IPS DF 6.9 (cell line): ENCODE results near the gene DCAF15.
A peak's percentile ranks its signal among the peaks of the same experiment; 100 is the strongest.

Experiments used
- DNase-seq: peaks from one replicate; pipeline ENCODE4 v3.0.0-alpha.2; 2013; ENCODE audit warnings: low read depth, low spot score
- H3K27ac ChIP-seq: one replicate; pipeline ENCODE4 v1.5.1; 2013; ENCODE audit warnings: low read length, control low read depth
- H3K27me3 ChIP-seq: 2 replicates; pipeline ENCODE4 v1.6.1; 2013; ENCODE audit warnings: mild to moderate bottlenecking, low read length; ENCODE audit not compliant: control insufficient read depth, insufficient read depth
- H3K36me3 ChIP-seq: 2 replicates; pipeline ENCODE4 v1.6.1; 2013; ENCODE audit warnings: low read length; ENCODE audit not compliant: control insufficient read depth, insufficient read depth
- H3K4me1 ChIP-seq: 2 replicates; pipeline ENCODE4 v1.6.1; 2013; ENCODE audit warnings: low read length; ENCODE audit not compliant: control insufficient read depth, insufficient read depth
- H3K4me3 ChIP-seq: 2 replicates; pipeline ENCODE4 v1.5.1; 2013; ENCODE audit warnings: mild to moderate bottlenecking, low read length
- H3K9me3 ChIP-seq: 2 replicates; pipeline ENCODE4 v1.6.1; 2013; ENCODE audit warnings: low read length, inconsistent platforms; ENCODE audit not compliant: control insufficient read depth, insufficient read depth
- WGBS: extraction: QIAGEN DNeasy Blood & Tissue Kit; methylation state at CpG from one replicate; pipeline ENCODE4 v1.1.7; 2013; ENCODE audit warnings: mixed read lengths, missing lambda C conversion rate; ENCODE audit not compliant: insufficient read length, insufficient coverage; 5-methylcytosine and 5-hydroxymethylcytosine counted together

Gene DCAF15

DNA sequence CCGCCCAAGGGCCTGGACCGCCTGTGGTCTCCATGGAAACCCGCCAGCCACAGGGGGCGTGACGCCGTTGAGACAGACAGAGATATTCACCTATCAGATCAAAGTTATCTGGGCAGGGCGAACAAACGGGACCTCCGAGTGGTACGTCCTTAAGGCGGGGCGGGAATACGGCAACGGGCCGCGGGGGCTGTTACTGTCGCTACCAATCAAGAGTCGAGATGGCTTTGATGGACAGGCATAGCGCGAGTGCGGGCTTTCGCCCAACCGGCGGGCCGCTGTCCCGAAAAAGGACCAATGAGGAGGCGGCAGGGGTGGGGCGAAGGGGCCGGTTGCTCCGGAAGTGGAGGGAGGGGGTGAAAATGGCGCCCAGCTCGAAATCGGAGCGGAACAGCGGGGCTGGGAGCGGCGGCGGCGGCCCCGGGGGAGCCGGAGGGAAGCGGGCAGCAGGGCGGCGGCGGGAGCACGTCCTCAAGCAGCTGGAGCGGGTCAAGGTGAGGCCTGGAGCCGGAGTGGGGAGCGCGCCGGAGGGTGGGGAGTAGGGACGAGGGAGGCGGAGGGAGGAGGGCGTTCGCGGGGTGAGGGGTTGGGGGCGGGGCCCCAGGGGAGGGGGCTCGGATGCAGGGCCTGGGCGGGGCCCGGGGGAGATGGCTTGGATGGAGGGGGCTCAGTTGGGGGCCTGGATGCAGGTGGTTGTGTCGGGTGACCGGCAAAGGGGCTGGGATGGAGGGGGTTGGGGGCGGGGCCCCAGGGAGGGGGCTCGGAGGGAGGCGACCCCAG lies at the start of gene DCAF15:
DCAF15 (plus strand) TSS at position 356 of the 777 bp plus-strand sequence; CDS start at position 360, 4 bp downstream.
- Histone ChIP-seq H3K4me1 (peaks cover 3% of the 10 kb centered on the region; the same call in 1 of the 2 replicates), H3K4me3 (peak within 1 kb of the TSS; percentile 93), H3K27me3 (no peaks in the 10 kb centered on the region), H3K36me3 (peaks cover 22% of the 10 kb centered on the region), H3K9me3 (no peaks in the 10 kb centered on the region), H3K27ac (no peak within 1 kb of the TSS)
- DNase-seq, result peak; percentile 95
- WGBS, result no CpG with 5 or more reads among the region's 65 CpGs

DNA sequence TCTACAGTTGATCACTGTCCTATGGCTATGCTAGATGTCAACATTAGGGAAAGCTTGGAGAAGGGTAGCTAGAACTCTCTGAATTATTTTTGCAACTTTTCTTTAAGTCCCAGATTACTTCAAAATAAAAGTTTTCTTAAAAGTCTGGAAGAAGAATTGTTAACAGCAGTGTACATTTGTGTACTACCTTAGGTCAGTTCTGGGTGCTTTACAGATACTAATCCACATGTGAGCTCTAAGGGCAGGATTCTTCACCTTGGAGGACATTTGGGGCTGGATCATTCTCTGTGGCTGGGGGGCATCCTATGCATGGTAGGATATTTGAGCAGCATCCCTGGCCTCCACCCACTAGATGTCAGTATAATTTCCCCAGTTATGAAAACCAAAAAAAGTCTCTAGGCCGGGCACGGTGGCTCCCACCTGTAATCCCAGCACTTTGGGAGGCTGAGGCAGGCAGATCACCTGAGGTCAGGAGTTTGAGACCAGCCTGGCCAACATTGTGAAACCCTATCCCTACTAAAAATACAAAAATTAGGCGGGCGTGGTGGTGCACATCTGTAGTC lies 49.2 kb upstream of the DCAF15 start:
- H3K27ac ChIP-seq, result no peak overlapping the region
- no peaks in the 10 kb centered on the region for H3K27me3 ChIP-seq
- H3K4me3 ChIP-seq, result no peak overlapping the region
- no peak for DNase-seq
- H3K4me1 ChIP-seq, result no peaks in the 10 kb centered on the region
- no peaks in the 10 kb centered on the region for H3K9me3 ChIP-seq
- H3K36me3 ChIP-seq, result no peaks in the 10 kb centered on the region
- no CpG with 5 or more reads among the region's 4 CpGs for WGBS

DNA sequence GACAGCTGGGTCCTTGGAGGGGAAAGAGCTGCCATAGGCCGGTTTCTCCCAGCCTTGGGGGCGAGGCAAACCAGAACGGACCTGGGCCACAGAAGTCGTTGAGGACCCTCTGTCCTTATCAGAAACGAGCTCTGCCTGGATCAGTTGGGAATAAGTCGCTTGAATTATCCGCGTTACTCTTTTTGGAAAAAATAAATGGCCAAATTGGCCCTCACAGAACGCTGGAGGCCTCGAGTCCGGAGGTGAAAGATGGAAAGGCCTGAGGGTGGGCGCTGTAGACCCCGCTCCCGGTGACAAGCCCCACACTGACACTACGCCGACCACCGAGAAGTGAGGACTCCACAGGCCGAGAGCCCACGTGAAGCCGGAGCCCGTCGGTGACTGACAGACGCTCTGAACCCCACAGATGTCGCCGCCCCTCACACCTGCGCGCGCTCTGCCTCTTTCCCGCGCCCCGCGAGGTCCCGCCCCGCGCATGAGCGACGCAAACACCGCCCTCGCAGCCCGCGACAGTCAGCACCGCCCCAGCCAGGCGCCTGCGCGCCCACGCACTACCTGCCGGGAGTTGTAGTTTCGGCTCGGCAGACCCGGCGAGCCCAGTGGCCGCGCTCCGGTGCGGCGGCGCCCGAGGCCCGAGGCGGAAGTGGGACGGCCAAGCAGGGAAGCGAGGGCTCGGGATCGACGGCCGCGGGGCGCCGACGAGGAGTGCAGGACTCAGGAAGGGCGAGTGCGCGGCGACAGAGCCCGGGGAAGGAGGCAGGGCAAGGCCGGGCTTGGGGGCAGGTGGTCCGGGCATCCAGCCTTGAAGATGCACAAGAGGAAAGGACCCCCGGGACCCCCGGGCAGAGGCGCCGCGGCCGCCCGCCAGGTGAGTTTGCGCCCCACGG lies 46.4 kb upstream of the DCAF15 start, which contains the start of the genes BRME1 and CC2D1A:
BRME1 (minus strand) TSS at position 484 of the 887 bp plus-strand sequence. CDS start 1,225 bp downstream, outside the sequence.
CC2D1A (plus strand) TSS at position 568 of the 887 bp plus-strand sequence; CDS start at position 809, 241 bp downstream.
- Histone ChIP-seq H3K9me3 (no peaks in the 10 kb centered on the region), H3K36me3 (no peaks in the 10 kb centered on the region), H3K27me3 (no peaks in the 10 kb centered on the region), H3K27ac (no peak within 1 kb of the TSS), H3K4me1 (no peaks in the 10 kb centered on the region), H3K4me3 (peak within 1 kb of the TSS; percentile 96)
- peak; percentile 84 for DNase-seq
- no CpG with 5 or more reads among the region's 86 CpGs for WGBS

DNA sequence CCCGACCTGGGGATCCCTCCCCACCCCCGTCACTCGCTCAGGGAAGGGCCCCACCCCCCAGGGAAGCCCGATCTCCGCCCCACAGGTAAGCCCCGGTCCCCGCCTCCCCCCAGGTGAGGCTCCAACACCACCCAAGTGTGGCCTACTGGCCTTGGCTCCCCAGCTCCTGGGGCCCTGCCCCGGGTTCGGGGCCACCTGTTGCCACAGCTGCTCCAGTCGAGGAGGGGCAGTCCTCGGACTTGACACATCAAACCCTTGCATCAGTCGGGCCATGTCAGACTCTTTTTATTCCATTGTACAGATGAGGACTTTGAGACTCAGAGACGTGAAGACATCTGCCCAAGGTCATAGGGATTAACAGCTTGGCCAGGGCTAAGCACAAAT lies 45.8 kb upstream of the DCAF15 start:
- Histone ChIP-seq H3K36me3 (no peaks in the 10 kb centered on the region), H3K4me3 (peak overlapping the region; percentile 96; the same call in 1 of the 2 replicates), H3K27me3 (no peaks in the 10 kb centered on the region), H3K27ac (no peak overlapping the region), H3K4me1 (no peaks in the 10 kb centered on the region), H3K9me3 (no peaks in the 10 kb centered on the region)
- WGBS, result no CpG with 5 or more reads among the region's 13 CpGs
- DNase-seq, result no peak

DNA sequence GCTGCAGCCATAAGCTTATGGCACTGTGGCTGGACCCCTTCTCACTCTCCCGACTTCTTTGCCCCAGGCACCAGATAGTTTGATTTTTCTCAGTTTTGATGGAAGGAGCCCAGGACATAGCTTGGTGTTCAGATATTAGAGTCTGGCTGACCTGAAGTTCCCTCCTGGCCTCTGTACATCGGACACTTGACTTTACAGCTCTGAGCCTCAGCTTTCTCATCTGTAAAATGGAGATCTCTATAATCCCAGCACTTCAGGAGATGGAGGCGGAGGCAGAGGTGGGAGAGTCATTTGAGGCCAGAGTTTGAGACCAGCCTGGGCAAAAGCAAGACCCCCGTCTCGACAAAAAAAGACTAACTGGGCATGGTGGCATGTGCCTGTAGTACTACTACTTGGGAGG lies 45.4 kb upstream of the DCAF15 start:
- H3K9me3 ChIP-seq, result no peaks in the 10 kb centered on the region
- H3K4me3 ChIP-seq, result peak overlapping the region; percentile 96; the same call in 1 of the 2 replicates
- DNase-seq, result no peak
- WGBS, result no CpG with 5 or more reads among the region's 5 CpGs
- no peaks in the 10 kb centered on the region for H3K4me1 ChIP-seq
- H3K27ac ChIP-seq, result no peak overlapping the region
- no peaks in the 10 kb centered on the region for H3K27me3 ChIP-seq
- no peaks in the 10 kb centered on the region for H3K36me3 ChIP-seq

- H3K36me3 ChIP-seq, result peaks cover 8% of the 10 kb centered on the region; the same call in 1 of the 2 replicates
These were observed 43.6 kb upstream of the DCAF15 start for GRCh38 chr19:13908674-13909073.

GRCh38 chr19:13909430-13909829 lies 42.9 kb upstream of the DCAF15 start:
- no peak overlapping the region for H3K27ac ChIP-seq
- DNase-seq, result no peak
- no CpG with 5 or more reads among the region's 2 CpGs for WGBS

More at GRCh38 chr19:13908674-13909073, 43.6 kb upstream of the DCAF15 start:
- no peak for DNase-seq
- no peaks in the 10 kb centered on the region for H3K4me1 ChIP-seq
- WGBS, result no CpG with 5 or more reads among the region's 8 CpGs
- no peak overlapping the region for H3K27ac ChIP-seq
- H3K9me3 ChIP-seq, result no peaks in the 10 kb centered on the region
- no peak overlapping the region for H3K4me3 ChIP-seq
- H3K27me3 ChIP-seq, result no peaks in the 10 kb centered on the region

GRCh38 chr19:13913352-13913751 lies 39.0 kb upstream of the DCAF15 start:
- Histone ChIP-seq H3K4me3 (no peak overlapping the region), H3K27me3 (no peaks in the 10 kb centered on the region)
- no CpG with 5 or more reads among the region's 17 CpGs for WGBS

More at GRCh38 chr19:13909430-13909829, 42.9 kb upstream of the DCAF15 start:
- Histone ChIP-seq H3K4me3 (no peak overlapping the region), H3K27me3 (no peaks in the 10 kb centered on the region), H3K36me3 (peaks cover 8% of the 10 kb centered on the region; the same call in 1 of the 2 replicates), H3K9me3 (no peaks in the 10 kb centered on the region), H3K4me1 (no peaks in the 10 kb centered on the region)

DNA sequence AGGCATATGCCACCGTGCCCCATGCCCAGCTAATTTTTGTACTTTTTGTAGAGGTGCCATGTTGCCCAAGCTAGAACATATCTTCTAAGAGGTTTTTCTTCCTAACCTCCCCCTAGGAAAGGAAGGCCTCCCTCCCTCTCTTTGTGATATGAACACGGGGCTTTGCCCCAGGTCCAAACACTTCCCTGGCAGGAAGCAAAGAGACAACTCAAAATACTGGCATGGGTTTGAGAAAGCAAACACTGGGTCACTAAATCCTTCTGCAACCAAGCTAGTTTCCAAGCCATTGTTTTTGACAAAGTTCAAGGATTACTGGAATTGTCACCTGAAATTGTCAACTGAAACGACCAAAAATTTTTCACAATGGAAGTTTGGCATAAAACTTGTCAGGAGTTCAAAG lies 37.5 kb upstream of the DCAF15 start:
- Histone ChIP-seq H3K4me3 (no peak overlapping the region), H3K9me3 (no peaks in the 10 kb centered on the region), H3K4me1 (no peaks in the 10 kb centered on the region; the same call in 1 of the 2 replicates), H3K27me3 (no peaks in the 10 kb centered on the region), H3K36me3 (peaks cover 10% of the 10 kb centered on the region), H3K27ac (no peak overlapping the region)
- no peak for DNase-seq
- WGBS, result no CpG with 5 or more reads among the region's 3 CpGs

More at GRCh38 chr19:13913352-13913751, 39.0 kb upstream of the DCAF15 start:
- H3K27ac ChIP-seq, result no peak overlapping the region
- H3K36me3 ChIP-seq, result peaks cover 8% of the 10 kb centered on the region; the same call in 1 of the 2 replicates
- H3K9me3 ChIP-seq, result no peaks in the 10 kb centered on the region
- no peaks in the 10 kb centered on the region; the same call in 1 of the 2 replicates for H3K4me1 ChIP-seq
- DNase-seq, result no peak
